Measurements from ENCODE around the gene FAM171A2.
A peak's percentile ranks its signal among the peaks of the same experiment; 100 is the strongest.

FAM171A2 gene

DNA sequence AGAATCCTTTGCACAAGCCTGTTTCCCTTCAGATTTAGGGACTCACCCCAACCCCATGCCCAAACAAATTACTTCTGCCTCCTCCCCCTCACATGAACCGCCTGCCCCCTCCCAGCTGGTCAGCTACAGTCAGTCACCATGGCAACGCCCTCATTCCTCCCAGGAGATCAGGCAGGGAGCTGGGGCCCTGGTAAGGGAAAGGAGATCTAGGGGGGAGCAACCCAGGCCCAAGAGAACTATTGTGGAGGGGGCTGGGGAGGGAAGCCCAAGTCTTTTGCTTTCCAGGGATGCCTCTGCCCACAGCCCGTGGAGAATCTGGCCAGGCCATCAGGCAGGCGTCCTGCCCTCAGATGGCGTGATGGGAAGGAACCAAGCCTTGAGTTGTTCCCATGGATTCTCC, 2.8 kb downstream of the FAM171A2 start:
- no peak for DNase-seq (ENCODE audit: low spot score)

DNA sequence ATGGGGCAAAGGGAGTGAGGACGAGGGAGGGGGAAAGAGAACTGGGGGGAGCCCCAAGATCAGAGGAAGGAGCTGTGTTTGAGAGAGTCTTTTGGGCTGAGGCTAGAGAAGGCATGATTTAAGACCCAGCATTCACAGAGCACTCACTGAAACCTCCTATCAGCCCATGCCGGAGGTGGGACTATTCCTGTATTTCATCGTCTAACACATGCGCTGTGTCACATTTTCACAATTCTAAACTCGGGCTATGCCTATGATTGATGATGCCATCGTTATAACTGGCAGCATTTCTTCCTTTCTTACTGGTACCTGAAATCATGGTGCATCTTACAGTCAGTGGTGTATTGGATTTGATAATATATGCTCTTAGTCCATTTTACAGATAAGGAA, 3.5 kb downstream of the FAM171A2 start:
- no peak for DNase-seq (ENCODE audit: low spot score)

DNA sequence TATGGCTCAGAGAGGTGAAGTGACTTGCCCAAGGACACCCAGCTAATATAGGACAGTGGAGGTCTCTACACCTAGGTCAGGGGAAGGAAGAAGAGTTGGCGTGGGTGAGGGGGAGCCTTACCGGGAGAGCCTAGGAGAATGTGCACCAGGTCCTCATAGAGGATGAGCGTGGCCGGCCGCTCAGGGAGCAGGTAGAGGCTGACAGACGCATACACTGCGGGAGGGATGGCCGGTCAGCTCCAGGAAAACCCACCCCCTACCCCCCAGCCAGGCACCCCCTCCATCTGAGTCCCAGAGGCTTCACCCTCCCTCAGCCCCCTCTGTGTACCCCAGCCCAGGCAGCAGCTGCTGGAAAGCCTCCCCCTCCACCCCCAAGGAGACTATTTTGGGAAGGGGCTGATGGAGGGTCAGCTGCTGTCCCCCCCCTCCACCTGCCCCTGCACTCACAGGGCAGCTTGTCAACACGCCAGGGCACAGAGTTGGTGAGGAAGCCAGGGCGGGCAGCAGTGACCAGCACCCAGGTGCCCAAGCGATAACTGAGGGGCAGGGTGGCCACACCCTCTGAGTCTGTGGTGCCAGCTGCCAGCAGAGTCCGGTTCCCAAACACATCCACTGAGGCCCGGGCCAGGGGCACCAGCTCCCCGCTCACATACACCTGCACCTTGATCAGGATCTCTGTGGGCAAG, 4.1 kb downstream of the FAM171A2 start:
- DNase-seq (ENCODE audit: low spot score): no peak

DNA sequence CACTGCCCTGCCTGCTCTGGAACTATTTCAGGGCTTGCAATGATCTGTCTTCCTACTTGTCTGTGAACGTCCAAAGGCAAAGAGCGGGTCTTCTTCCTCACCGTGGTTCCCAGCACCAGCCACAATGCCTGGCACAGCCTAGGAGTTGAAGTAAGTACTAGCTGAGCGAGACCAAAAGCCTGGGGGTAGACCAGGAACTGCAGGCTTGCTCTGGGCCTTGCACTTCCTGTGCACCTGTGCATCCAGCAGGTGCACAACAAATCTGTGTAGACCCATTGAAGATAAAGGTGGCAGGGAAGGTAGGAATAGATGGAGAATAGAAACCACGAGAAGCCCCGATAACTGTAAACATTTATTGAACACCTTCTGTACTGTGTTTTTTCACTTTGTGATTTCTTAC, 4.6 kb downstream of the FAM171A2 start:
- DNase-seq (ENCODE audit: low spot score): no peak

DNA sequence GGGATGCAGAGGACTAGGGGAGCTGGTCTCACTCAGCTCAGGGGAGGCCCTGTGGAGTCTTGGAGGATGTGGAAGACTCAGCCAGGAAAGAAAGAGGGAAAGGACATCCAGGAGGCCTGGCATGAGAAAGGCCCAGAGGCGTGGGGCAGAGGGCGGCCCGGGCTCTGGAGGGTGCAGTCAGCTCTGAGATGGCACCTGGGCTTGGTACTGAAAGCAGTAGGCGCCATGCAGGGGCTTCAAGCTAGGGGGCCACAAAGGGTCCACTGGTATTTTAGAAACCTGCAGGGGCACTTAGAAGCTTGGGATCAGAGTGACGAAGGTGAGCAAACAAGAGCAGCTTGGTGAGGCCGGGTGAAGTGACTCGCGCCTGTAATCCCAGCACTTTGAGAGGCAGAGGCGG, 5.6 kb downstream of the FAM171A2 start:
- no peak for DNase-seq (ENCODE audit: low spot score)

DNA sequence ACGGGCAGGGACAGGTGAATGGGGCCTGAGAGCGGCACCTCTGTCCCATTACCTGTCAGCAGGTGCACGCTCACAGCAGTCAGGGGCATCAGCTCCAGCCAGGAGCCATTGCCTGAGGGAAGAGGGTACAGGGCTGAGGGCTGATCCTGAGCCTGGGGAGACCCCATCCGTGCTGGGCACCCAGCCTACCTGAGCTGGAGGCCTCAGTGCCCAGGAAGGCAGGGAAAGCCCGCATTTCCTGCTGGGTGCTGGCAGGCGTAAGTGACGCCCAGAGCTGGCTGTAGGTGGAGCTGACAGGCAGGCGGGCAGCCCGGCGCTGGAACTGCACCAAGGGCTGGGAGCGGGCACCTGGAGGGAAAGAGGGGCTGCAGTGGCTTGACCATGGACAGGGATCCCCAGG, 7.4 kb downstream of the FAM171A2 start:
- DNase-seq (ENCODE audit: low spot score): no peak

DNA sequence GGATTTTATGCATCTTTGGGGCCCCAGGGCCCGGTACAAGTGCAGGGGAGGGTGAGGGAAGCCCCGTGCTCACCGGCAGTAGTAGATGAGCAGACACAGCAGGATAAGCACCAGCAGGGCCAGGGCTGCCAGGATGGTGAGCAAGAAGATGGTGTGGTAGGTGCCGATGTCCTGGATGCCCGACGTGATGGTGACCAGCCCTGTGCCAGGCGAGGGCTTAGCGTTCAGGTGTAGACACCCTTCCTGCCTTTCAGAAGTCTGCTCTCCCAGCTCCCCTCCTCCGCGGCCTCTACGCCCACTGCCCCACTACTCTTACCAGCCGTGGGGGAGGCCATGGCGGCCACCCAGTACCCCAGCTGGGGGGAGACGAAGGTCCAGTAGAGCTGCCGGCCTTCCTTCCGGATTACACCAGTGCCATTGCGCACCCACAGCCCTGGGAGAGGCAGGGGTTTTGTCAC, 8.0 kb downstream of the FAM171A2 start:
- DNase-seq (ENCODE audit: low spot score): no peak

DNA sequence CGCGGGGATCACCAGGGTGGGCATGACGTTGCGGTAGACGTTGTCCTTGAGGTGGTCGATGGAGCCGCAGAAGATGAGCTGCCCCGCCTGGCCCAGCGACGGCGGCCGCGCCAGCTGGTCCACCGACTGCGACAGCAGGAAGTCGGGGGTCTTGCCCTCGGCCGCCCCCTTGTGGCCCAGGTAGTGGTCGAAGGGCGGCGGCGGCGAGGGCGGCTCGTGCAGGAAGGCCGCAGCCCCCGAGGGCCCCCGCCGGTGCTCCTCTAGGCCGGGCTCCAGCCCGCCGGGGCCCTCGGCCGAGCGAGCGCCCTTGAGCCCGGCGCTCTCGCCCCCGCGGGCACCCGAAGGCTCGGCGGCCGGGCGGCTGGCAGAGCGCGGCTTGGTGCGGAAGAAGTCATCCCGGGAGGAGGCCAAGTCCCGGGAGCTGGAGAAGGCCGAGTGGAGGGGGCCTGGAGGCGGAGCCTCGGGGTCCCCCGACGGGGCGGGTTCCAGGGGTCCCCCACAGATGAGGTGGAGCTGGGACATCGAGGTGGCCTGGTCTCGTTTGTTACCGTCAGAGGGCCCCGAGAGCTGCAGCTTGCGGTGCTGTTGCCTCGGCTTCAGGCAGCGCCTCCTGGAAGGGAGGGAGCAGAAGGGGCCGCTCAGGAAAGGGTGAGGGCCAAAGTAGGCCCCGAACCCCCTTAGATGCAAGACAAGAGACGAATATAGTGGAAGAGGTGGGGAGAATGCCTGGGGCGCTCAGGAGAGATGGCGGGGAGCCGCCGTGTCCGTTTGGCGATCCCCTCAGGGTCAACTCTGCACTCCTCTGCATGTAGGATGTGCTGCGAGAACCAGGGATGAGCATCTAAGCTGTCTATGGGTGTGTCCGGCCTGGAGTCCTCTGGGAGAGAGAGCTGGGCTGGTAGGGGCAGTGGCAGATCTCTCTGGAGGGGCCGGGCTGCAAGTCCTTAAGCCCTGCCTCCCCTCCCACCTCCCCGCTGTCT, 8.8 kb downstream of the FAM171A2 start:
- peak; percentile 67 for DNase-seq (ENCODE audit: low spot score)

DNA sequence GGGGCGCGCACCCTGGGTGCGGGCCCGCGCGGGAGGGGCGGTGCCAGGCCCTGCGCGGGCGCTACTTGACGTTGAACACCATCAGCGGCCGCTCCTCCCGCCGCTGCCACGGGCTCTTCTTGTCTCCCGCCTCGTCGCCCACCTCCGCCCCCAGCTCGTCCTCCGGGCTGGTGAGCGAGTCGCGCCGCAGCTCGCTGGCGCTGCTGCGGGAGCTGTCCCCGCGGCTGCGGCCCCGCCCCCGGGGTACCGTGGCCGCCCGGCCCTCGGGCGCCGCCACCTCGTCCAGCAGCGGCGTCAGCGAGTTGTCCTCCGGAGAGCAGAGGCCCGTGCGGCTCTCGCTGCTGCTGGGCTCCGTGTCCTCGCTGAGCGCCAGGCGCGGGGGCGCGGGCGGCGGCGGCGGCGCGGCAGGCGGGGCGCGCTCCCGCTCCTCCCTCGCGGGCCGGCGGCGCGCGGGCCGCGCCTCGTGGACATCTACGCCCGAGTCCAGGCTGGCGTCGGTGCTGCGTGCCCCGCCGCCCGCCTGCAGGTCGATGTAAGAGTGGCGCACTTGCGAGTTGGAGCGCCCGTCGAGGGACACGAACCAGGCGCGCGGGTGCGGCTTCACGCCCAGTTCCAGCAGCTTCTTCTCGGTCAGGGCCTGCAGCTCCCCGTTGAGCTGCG, 9.9 kb downstream of the FAM171A2 start:
- DNase-seq (ENCODE audit: low spot score): no peak

DNA sequence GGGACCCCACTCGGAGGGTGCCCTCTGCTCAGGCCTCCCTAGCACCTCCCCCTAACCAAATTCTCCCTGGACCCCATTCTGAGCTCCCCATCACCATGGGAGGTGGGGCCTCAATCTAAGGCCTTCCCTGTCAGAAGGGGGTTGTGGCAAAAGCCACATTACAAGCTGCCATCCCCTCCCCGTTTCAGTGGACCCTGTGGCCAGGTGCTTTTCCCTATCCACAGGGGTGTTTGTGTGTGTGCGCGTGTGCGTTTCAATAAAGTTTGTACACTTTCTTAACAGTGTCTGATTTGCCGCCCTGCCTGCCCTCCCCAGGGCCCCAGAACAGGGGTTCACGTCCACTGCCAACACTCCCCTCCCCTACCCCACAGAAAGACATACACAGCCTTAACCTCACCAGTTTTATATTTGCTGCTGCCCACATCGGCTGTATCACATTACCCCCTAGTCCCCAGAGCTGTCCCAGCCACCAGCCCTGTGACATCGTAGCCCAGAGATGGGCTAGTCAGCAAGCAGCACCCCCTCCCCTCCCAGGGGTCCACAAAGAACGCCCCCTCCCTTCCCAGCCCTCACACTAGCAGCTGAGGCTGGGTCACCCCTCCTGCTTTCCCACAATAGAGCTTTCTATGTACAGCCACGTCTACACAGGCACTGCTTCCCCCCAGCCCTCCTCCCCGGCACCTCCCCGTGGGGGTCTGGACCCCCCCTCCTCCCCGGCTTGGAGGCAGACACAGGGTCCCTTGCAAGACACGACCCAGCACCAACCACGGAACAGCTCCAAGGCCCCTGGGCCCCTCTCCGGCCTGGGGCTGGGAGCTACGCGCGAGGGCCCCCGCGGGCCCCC, 10.6 kb downstream of the FAM171A2 start:
- DNase-seq (ENCODE audit: low spot score): no peak

DNA sequence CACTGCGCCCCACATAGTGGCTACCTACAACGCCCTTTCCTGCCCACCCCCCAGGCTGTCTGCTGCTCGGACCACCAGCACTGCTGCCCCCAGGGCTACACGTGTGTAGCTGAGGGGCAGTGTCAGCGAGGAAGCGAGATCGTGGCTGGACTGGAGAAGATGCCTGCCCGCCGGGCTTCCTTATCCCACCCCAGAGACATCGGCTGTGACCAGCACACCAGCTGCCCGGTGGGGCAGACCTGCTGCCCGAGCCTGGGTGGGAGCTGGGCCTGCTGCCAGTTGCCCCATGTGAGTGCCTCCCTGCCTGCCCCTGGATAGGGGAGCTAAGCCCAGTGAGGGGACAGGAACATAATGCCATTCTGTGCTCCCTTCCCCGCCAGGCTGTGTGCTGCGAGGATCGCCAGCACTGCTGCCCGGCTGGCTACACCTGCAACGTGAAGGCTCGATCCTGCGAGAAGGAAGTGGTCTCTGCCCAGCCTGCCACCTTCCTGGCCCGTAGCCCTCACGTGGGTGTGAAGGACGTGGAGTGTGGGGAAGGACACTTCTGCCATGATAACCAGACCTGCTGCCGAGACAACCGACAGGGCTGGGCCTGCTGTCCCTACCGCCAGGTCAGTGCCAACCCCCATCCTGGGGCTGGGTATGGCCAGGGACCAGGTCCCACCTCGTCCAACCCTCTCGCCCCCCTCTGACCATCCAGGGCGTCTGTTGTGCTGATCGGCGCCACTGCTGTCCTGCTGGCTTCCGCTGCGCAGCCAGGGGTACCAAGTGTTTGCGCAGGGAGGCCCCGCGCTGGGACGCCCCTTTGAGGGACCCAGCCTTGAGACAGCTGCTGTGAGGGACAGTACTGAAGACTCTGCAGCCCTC, 11.5 kb downstream of the FAM171A2 start:
- no peak for DNase-seq (ENCODE audit: low spot score)

DNA sequence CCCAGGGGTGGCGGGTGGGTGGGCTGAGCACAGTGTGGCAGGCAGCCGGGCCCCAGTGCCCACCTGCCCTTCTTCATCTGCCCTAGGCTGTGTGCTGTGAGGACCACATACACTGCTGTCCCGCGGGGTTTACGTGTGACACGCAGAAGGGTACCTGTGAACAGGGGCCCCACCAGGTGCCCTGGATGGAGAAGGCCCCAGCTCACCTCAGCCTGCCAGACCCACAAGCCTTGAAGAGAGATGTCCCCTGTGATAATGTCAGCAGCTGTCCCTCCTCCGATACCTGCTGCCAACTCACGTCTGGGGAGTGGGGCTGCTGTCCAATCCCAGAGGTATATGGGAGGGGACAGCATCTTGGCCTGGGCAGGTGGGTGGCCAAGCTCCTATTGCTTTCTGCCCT, 12.2 kb downstream of the FAM171A2 start:
- DNase-seq (ENCODE audit: low spot score): no peak

DNA sequence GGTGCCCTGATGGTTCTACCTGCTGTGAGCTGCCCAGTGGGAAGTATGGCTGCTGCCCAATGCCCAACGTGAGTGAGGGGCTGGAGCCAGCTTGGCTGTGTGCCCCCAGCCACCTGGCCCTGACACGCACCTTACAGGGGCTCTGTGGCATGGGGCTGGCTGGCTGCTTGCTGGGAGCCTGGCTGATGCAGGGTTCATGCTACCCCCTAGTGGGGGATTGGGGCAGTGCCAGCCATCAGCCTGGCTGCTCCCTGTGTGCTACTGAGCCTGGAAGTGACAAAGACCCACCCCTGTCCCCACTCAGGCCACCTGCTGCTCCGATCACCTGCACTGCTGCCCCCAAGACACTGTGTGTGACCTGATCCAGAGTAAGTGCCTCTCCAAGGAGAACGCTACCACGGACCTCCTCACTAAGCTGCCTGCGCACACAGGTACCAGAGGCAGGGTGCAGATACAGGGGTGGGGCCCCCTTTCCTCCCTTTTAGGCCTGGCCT, 12.9 kb downstream of the FAM171A2 start:
- DNase-seq (ENCODE audit: low spot score): peak; percentile 85

DNA sequence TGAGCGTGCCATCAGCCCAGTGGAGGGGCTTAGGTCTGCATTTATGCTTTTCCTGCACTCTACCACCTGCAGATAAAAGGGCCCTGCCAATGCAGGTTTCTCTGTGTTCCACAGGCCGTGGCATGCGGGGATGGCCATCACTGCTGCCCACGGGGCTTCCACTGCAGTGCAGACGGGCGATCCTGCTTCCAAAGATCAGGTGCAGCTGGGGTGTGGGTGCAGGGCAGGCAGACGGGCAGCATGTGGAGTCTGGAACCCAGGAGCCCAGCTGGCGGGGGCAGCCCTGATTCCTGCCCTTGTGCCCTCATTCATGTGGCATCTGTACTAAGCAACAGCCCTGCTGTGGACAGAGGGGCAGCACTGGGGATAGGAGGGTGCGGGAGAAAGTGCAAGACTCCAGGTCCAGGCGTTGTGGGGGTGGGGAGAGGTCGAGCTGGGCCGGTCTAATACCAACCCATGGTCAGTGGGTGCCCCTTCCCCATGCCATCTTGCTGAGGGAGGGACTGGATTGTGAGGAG, 14.0 kb downstream of the FAM171A2 start:
- no peak for DNase-seq (ENCODE audit: low spot score)

DNA sequence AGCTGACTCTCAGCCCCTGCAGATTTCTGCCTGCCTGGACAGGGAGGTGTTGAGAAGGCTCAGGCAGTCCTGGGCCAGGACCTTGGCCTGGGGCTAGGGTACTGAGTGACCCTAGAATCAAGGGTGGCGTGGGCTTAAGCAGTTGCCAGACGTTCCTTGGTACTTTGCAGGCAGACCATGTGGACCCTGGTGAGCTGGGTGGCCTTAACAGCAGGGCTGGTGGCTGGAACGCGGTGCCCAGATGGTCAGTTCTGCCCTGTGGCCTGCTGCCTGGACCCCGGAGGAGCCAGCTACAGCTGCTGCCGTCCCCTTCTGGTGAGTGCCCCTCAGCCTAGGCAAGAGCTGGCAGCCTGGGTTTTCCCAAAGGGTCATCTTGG, 14.7 kb downstream of the FAM171A2 start:
- DNase-seq (ENCODE audit: low spot score): no peak

DNA sequence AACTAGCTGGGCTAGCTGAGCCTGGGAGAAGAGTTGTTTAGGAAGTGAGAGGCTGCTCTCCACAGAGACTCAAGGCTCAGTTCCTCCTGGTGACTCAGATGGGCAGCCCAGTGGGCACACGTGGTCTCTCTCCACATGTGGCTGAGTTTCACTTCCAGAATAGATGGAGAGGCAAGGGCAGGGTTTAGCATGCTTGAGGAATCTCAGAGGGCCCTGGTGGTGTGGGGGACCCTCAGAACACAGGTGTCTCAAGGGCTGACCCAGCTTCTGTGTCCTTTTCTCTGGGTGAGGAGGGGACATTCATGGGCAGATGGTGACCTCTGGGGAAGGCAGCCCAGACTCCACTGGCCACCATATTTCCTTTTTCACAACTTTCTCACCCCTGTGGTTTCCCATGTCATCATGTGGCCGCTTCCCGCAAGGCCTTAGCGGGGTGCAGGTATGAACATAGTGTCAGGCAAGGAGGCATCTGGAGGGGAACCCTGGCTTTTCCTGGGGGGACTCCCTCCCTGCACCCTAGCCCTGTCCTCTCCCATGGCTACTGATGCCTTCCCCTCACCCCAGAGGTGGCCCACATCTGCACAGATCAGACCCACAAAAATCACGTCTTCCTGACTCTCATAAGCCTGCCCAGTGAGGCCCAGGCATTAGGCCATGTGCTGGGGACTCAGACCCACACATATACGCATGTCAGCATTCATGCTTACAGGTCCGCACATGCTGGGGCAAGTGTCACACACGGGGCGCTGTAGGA, 15.2 kb downstream of the FAM171A2 start:
- DNase-seq (ENCODE audit: low spot score): peak; percentile 93

DNA sequence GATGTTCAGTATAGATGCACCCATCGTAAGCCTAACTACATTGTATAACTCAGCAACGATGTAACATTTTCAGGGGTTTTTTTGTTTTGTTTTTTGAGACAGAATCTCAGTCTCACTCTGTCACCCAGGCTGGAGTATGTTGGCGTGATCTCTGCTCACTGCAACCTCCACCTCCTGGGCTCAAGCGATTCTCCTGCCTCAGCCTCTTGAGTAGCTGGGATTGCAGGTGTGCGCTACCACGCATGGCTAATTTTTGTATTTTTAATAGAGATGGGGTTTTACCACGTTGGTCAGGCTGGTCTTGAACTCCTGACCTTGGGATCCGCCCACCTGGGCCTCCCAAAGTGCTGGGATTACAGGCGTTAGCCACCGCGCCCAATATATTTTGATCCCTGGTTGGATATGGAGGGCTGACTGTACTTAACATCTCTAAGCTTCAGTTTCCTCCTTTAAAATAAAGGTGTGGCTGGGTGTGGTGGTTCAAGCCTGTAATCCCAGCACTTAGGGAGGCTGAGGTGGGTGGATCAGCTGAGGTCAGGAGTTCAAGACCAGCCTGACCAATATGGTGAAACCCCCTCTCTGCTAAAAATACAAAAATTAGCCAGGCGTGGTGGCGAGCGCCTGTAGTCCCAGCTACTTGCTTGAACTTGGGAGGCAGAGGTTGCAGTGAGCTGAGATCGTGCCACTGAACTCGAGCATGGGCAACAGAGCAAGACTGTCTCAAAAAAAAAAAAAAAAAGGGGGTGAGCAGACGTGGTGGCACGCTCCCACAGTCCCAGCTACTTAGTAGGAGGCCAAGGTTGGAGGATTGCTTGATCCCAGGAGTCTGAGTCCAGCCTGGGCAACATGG, 16.2 kb downstream of the FAM171A2 start:
- peak; percentile 64 for DNase-seq (ENCODE audit: low spot score)

DNA sequence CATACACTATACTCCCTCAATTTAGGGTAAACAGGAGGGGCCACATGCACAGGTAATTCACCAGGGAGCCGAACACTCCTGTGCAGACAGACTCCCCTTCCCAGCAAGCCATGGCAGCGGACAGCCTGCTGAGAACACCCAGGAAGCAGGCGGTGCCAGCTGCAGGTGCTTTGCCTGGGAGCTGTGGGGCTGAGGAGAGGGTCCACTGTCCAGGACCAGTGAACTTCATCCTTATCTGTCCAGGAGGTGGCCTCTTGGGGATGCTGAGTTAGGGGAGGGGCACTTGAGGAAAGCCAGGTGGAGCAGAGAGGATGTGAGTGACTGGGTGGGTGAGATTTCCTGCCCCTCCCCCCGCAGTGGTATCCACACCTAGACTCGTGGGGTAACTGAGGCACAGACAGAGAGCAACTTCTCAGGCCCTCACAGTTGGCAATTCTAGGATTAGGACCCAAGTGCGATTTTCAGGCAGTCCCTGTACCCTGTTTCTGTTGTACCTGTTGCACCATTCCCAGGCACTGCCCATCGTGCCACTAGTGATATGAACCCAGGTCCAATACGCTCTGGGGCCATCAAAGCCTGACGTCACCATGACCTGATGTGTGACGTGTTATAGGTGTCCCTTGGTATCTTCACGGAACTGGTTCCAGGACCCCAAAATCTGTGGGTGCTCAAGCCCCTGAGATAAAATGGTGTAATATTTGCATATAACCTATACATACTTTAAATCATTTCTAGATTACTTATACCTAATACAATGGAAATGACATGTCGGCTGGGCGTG, 17.4 kb downstream of the FAM171A2 start:
- DNase-seq (ENCODE audit: low spot score): no peak
